GM21360 (cell line): Measurements from ENCODE around the gene EGFL6.
A peak's percentile ranks its signal among the peaks of the same experiment; 100 is the strongest.
"Not testable (repeated sequence)": the region's sequence is repeated elsewhere in the genome, so short reads cannot be mapped to it uniquely, and the experiment has no call there.

ENCODE experiments used
- ATAC-seq: cut with Tn5 transposase; IDR thresholded peaks from one replicate; pipeline ENCODE4 v1.9.1; 2021; ENCODE audit warnings: mild to moderate bottlenecking, moderate library complexity; ENCODE audit not compliant: unreplicated experiment

Gene EGFL6

GRCh38 chrX:13652287-13652793 is 82.9 kb downstream of the EGFL6 start:
- ATAC-seq, result no peak

GRCh38 chrX:13652850-13653693 is 83.7 kb downstream of the EGFL6 start, which contains the start of gene TCEANC:
TSS of gene TCEANC (plus strand) at chrX:13653141. CDS start at chrX:13662509, 9,368 bp downstream.
- ATAC-seq, result peak; percentile 98

- ATAC-seq, result no peak
Measured at GRCh38 chrX:13654116-13654515, 84.7 kb downstream of the EGFL6 start.

- no peak for ATAC-seq
Measured at GRCh38 chrX:13655674-13656073, 86.3 kb downstream of the EGFL6 start.

GRCh38 chrX:13658602-13659001 is 89.2 kb downstream of the EGFL6 start:
- ATAC-seq, result no peak

DNA sequence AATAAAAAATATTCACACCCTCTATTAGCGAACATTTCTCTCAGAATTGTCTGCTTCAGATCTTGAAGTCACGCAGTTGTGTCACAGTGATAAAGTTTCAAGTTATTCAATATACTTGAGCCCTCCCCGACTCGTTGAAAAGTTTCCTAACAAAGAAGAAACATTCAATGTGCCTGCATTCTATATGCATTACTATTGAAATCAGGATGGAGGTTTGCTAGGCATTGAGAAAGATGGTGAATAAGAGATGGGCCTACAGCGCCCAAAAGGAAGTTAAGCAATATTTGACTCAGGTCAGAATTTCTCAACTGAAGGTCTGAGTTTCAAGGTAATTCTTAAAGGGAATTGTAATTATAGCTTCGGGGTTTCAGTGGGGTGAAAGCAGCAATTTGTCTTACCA is 89.7 kb downstream of the EGFL6 start:
- no peak for ATAC-seq

DNA sequence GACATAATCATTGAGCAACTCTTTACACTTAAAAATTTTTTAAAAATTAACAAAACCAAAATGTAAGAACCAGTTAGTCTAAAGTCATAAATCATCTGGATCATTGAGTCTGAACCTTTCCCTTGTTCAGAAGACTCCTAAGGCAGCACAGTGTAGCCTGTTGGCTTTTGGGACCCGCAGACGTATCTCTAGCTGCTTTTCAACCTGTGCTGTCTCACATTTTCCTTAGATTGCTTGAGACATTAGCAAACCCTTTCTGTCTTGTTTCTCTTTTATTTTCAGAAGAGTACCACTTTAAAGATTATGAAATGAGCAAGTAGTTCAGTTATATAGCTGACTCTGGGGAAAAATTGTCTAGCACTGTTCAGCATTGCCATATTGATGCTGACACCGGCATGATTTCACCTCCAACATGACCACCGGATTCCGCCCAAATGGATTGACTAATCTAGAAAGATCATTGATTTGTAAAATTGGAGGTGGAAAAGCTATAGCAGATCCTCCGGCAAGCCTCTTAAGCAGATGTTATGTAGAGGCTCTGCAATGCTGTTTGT is 92.4 kb downstream of the EGFL6 start:
- ATAC-seq, result no peak

- ATAC-seq, result no peak
Measured at GRCh38 chrX:13662355-13662791, 93.0 kb downstream of the EGFL6 start.

DNA sequence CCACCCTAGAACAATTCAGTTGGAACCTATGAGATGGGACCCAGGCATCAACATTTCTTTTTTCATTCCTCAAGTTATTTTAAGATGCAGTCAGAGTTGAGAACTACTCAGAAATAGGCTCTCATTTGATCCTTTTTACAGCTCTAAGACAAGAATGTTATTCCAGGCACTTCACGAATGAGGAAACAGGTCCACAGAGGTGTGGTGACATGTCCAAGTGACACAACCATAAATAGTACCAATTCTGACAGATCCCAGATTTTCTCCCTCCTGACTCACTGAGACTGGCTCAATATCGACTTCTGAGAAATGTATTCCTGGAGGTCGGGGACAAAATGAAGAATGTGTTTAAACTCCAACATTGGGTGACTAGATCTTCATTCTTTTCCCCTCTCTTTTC is 94.6 kb downstream of the EGFL6 start:
- no peak for ATAC-seq

GRCh38 chrX:13666836-13667235 is 97.4 kb downstream of the EGFL6 start:
- ATAC-seq, result no peak

GRCh38 chrX:13667919-13668318 is 98.5 kb downstream of the EGFL6 start:
- no peak for ATAC-seq

GRCh38 chrX:13669246-13669737 is 99.9 kb downstream of the EGFL6 start:
- peak; percentile 69 for ATAC-seq

- not testable (repeated sequence) for ATAC-seq
Measured at GRCh38 chrX:13669755-13670154, 100.4 kb downstream of the EGFL6 start.

DNA sequence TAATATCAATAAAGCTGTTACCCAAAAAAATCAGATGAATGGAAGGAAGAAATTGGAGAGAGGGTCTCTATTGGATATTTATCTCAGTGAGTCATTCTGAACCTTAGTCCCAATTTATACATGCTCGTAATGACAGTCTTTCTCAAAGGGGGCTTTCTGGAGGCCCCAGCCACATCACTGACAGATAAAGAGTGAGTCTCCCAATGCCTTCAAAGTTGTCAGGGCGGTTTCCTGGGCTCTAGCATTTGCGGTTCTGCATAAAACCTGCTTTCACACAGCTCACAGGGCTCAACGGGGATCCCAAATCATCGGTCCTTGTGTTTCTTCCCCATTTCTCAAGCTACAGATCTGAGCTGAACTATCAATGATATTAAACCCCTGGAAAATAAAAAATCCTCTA is 100.8 kb downstream of the EGFL6 start:
- no peak for ATAC-seq

DNA sequence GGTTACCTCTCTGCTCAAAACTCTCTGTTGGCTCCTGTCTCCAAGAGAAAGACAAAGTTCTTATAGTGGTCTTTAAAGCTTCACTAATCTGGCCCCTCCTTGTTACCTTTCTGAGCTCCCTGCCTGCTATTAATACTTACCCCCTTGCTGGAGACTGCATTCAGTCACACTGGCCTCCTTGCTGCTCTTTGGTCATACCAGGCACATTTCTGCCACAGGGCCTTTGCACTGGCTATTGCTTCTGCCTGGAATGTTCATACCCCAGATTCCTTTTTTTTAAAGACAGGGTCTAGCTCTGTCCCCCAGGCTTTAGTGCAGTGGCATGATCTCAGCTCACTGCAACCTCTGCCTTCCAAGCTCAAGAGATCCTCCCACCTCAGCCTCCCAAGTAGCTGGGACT is 103.6 kb downstream of the EGFL6 start:
- ATAC-seq, result no peak

DNA sequence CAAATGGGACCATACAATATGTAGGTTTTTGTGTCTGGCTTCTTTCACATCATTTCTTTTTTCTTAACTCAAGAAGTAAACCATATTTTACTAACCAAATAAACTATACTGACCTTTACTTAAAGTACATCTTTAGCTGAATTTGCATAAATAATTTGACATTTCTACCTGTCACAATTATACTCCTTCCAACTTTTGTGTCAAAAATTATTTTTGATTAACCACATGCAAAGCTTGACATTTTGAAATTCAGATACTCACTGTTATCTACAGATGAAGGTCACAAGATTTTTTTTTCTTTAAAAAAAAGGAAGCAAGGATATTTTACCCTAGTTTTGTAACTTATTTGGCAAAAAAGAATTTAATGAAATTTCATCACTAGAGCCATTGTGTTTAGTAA is 107.5 kb downstream of the EGFL6 start:
- no peak for ATAC-seq

DNA sequence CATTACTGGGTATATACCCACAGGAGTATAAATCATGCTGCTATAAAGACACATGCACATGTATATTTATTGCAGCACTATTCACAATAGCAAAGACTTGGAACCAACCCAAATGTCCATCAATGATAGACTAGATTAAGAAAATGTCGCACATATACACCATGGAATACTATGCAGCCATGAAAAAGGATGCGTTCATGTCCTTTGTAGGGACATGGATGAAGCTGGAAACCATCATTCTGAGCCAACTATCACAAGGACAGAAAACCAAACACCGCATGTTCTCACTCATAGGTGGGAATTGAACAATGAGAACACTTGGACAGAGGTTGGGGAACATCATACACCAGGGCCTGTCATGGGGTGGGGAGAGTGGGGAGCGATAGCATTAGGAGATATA is 110.3 kb downstream of the EGFL6 start:
- not testable (repeated sequence) for ATAC-seq

DNA sequence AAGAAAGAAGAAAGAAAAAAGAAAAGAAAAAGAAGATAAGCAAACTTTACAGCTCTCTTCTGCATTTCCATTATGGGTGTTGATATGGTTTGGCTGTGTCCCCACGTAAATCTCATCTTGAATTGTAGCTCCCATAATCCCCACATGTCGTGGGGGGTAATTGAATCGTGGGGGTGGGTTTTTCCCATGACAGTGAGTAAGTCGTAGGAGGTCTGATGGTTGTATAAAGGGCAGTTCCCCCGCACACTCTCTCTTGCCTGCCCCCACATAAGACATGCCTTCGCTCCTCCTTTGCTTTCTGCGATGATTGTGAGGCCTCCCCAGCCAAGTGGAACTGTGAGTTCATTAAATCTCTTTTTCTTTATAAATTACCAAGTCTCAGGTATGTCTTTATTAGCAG is 112.2 kb downstream of the EGFL6 start:
- no peak for ATAC-seq
